ENCODE measurements around the gene FAM240A.
A peak's percentile ranks its signal among the peaks of the same experiment; 100 is the strongest.
"Not testable (repeated sequence)": the region's sequence is repeated elsewhere in the genome, so short reads cannot be mapped to it uniquely, and the experiment has no call there.

Gene FAM240A

GRCh38 chr3:46612324-46612723 lies at the start of gene FAM240A:
FAM240A (plus strand) TSS chr3:46612525; CDS start chr3:46612684, 159 bp downstream.
- DNase-seq: no peak

GRCh38 chr3:46564190-46565021 lies 47.9 kb upstream of the FAM240A start:
- DNase-seq: no peak

- DNase-seq: no peak
Measured at GRCh38 chr3:46565077-46565476, 47.2 kb upstream of the FAM240A start.

- DNase-seq: peak; percentile 56
Measured at GRCh38 chr3:46565607-46566039, 46.7 kb upstream of the FAM240A start.

GRCh38 chr3:46566040-46566641 lies 46.2 kb upstream of the FAM240A start, which contains the start of gene LRRC2:
LRRC2 (minus strand) TSS chr3:46566302; CDS start chr3:46551591, 14,711 bp downstream.
- peak; percentile 69 for DNase-seq

GRCh38 chr3:46571684-46572083 lies 40.6 kb upstream of the FAM240A start:
- no peak for DNase-seq

- DNase-seq: no peak
Measured at GRCh38 chr3:46573701-46574100, 38.6 kb upstream of the FAM240A start.

- no peak for DNase-seq
Measured at GRCh38 chr3:46574243-46574646, 38.1 kb upstream of the FAM240A start.

GRCh38 chr3:46574881-46575576 lies 37.3 kb upstream of the FAM240A start:
- no peak for DNase-seq

GRCh38 chr3:46575577-46576222 lies 36.6 kb upstream of the FAM240A start:
- DNase-seq: no peak

- DNase-seq: no peak
Measured at GRCh38 chr3:46576386-46576785, 35.9 kb upstream of the FAM240A start.

- DNase-seq: no peak
Measured at GRCh38 chr3:46576879-46577278, 35.4 kb upstream of the FAM240A start.

- DNase-seq: not testable (repeated sequence)
Measured at GRCh38 chr3:46577580-46578249, 34.6 kb upstream of the FAM240A start.

- DNase-seq: peak; percentile 23
Measured at GRCh38 chr3:46578973-46579755, 33.2 kb upstream of the FAM240A start.

- no peak for DNase-seq
Measured at GRCh38 chr3:46579756-46580286, 32.5 kb upstream of the FAM240A start.

- no peak for DNase-seq
Measured at GRCh38 chr3:46580675-46581074, 31.6 kb upstream of the FAM240A start.

- DNase-seq: no peak
Measured at GRCh38 chr3:46584598-46585467, 27.5 kb upstream of the FAM240A start.

- DNase-seq: no peak
Measured at GRCh38 chr3:46585799-46586693, 26.3 kb upstream of the FAM240A start.

GRCh38 chr3:46586738-46587246 lies 25.5 kb upstream of the FAM240A start:
- DNase-seq: no peak
